Activated CD4-positive, alpha-beta T cell treated with anti-CD3 and anti-CD28 coated beads for 48 hours (primary cell): ENCODE data around the gene MAP2K3.

Experiments used
- DNase-seq: peaks from one replicate; pipeline ENCODE4 v3.0.0-alpha.2; 2020

MAP2K3 gene

DNA sequence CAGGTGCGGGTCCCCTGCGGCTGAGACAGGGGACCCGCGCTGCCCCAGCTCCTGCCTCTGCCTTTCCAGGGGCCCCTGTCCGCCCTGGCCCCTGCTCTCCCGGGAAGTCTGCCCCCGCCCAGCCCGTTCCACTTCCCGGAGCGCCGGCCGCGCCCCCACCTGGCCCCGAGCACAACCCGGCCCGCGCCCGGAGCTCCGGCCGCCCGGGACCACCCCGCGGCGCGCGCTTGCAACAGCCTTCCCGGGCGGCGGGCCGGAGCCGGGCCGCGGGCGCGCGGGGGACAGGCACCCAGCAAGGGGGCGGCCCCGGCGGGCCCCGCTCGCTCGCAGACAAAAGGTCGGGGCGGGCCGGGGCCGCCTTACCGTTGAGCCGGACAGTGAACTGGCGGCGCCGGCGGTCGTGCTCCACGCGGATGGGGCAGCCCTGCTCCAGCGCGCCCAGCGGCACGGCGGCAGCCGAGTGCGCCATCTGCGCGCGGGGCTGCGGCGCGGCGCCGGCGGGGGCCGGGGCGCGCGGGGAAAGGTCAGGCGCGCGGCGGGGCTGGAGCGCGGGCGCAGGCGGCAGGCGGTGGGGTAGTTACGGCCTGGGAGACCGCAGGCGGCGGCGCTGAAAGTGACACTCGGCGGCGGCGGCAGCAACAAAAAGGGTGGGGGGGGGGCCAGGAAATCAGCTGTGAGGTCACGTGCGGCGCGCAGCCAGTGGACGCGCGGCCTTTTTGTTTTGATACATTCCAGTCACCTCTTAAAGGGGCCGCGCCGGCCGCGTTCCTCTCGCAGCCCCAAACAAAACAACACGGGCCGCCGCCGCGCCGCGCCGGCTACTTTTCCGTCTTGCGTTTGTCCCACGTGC lies 31.5 kb upstream of the MAP2K3 start, which contains the start of gene NATD1:
Gene NATD1, minus strand, starts transcription at position 615 of the 850 bp plus-strand sequence. Its CDS starts 146 bp downstream, at position 469.
- peak; percentile 82 for DNase-seq

DNA sequence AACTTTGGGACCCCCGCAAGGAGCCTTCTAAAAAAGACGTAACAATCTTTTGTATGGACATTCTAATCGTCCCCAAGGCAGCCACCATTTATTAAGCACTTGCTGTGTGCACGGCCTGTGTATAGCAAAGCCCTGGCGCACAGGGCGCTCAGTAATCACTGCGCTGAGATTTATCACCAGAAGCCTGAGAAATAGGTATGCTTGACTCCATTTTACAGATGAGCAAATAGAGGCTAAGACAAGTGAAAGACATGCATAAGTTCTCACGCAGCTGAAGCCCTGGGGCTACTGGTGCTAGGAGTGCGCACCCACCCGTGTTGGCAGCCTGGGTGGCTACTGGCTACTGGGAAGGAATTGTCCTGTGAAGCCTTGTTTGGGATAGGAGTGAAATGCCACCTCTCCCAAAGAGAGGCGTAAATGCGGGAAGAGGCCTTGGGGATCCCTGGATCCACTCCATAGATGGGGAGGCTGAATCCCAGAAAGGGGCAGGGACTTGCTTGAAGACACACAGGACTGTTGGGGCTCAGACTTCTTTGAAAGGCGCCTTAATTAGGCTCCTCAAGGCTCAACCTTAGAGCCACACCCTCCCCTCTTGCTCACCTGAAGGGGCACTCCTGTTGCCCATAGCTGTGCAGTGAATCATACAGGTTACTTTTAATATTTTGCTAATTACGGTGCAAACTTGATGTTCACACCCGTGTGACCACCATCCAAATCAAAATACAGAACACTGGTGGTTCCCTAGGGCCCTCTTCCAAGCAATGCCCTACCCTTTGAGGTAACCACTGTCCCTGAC lies 30.7 kb upstream of the MAP2K3 start:
- no peak for DNase-seq

DNA sequence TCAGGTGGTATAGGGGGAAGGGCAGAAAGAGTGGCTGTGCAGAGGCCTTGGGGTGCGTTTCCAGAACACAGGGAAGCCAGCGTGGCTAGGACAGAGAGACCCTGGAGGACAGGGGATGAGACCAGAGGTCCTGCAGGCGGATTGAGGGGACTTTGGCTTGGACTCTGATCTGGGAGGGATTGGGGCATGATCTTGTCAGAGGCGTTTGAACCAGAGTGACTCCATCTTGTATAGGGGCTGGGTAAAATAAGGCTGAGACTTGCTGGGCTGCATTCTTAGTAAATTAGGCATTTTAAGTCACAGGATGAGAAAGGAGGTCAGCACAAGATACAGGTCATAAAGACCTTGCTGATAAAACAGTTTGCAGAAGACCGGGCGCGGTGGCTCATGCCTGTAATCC lies 25.9 kb upstream of the MAP2K3 start:
- DNase-seq: no peak

DNA sequence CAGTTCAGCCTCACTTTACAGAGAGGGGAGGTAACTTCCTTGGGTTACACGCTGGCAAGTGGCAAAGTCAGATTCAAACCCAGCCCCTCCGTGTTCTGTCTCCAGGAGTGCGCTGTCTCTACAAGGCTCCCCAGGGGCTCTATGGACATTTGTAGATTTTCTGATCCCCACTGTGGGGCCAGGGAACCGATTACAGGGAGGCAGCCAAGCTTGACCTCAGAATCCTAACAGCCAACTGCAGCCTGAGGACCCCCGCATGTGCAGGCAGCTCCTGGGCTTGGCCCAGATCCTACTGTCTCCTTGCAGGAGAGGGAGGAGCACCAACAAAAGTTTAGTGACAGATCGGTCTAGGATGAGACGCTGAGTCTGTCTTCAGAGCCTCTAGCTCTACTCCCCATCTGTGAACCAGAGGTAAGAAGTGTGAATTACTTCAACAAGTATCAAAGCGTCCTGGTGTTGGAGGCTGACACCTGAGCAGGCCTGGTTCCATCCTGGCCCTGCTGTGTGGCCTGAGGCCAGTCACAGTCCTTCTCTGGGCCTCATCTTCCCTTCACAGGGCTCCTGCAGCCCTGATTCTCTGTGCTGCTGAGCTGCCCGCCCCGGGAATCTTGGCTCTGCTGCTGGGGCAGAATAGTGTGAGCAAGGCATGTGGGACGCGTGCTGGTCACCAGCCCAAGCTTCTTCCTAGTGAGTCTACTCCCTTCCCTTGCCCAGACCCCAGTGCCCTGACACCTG lies 22.1 kb upstream of the MAP2K3 start:
- no peak for DNase-seq

DNA sequence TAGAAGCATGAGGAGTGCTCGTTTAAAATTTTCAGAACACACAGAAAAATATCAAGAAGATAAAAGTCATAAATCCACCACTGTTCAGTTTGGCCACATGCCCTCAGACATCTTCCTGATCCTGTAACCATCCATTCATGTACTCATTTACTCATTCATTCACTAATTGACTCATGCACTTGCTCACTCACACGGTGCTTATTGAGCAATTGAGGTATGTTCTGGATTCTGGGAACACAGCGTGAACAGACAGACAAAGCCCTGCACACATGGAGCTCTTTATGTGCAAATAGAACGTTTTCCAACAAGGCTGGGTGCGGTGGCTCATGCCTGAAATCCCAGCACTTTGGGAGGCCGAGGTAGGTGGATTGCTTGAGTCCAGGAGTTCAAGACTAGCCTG lies 21.1 kb upstream of the MAP2K3 start:
- no peak for DNase-seq

DNA sequence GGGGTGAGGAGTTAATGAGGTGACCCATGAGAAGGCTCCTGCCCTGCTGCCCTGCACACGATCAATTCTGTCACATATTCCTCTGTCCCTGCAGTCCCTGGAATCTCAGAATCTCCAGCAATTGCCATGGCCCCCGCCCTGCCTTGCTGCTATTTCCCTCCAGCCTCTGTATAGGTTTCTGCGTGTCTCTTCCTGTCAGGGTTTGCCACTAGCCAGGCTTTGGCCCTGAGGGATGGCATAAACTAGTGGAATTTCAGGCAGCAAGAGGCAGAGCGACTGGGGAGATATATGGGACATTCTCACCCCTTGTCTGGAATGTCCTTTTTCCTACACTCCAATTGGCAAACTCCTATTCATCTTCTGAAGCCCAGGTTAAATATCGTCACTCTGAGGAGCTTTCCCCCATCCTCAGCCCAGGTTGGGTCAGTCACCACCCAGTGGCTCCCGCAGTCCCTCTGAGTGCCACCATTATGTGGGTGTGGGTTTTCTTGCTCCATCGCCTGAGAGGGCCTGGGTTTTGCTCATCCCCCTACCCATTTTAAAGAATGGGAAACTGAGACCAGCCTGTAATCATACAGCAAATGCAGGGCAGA lies 15.8 kb upstream of the MAP2K3 start:
- DNase-seq: no peak

DNA sequence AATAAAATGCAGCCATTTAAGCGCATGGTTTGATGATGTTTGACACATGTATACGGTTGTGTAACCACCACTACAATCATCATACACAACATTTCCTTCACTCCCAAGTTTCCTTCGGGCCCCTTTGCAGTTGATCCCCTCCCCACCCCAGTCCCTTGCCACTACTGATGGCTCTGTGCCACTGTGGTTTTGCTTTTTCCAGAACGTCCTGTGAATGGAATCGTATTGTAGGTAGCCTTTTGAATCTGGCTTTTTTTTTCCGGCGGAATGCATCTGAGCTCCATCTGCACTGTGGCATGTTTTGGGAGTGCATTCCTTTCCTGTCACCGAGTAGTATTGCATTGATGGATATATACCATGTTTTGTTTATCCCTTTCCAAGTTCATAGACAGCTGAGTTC lies 15.1 kb upstream of the MAP2K3 start:
- DNase-seq: no peak

DNA sequence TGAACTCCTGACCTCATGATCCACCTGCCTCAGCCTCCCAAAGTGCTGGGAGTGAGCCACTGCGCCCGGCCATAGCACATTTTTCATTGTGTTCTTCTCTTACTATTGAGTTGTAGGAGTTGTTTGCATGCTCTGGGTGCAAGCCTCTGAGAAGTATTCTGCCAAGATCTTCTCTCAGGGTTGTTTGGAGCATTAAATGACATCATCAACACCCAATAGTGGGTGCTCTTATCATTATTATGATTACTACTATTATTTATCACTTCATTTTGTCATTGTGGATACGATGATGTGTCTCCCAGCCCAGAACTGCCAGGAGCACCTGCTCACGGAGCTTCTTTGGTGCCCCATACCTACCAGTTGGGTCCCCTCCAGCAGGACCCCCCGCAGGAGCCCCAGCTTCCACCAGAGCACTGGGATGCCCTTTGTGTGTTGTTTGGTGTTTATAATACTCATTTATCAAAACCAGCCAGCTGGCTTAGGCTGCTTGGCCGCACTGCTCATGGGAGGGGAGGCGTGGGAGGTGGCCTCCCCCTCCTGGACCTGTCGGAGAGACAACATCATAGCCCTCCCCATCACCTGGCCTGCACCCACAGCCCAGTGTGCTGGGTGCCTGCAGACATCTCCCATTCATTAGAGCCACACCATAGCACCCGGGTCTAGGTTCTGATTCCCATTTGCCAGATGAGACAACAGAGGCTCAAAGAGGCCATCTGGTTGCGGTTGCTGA lies 12.9 kb upstream of the MAP2K3 start:
- no peak for DNase-seq

DNA sequence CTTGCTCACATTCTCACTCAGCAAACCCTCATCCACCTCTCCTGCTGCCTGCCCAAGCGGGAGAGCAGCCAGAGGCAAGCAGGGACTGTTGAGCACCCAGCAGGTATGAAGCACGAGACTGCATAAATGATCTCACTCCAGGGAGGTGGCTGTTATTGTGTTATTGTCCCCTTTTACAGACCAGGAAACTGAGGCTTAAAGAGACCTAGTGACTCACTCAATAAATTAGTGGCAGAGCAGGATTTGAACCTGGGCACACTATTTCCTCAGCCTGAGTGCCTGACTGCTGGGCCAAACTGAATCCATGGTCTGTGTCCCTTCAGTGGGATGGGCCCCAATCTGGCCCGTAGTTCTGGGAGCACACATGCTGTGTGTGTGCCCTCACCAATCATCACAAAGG lies 12.3 kb upstream of the MAP2K3 start:
- DNase-seq: no peak

DNA sequence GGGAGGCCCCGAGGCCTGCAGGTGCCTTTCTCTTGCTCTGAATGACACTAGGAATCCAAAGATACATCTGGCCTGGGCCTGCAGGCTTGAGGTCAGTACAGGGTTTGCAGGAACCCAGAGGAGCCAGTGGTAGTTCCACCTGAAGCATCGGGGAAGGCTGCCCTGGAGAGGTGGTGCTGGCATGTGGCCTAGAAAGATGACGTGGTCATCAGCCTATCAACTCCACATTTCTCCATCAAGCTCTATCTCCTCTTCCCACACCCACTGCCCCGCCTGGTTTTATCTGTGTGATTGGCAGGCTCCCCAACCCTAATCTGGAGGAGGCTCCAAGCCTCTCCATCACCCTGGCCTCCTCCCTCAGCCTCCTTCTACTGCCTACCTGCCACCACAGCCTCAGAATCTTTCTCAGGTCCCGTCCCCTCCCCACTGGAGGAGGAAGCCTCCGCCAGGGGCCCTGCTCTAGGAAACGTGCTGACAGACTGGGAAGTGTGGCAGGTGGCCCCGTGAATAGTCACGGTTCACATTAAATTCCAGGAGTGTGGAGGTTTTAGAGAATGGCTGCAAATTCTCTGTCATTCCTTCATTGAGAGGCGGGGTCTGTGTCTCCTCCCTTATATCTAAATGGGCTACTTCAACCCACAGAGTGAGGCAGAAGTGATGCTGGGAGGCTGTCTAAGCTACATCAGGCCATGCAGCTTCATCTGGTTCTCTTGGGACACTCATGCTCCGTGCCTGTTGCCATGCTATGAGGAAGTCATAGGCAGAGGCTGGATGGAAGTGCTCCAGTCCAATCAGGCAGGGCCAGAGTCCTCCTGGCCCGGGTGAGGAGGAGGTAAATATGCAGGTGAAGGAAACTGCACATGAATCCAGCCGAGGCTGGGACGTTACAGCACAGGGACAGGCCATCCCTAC lies 11.4 kb upstream of the MAP2K3 start:
- DNase-seq: no peak

DNA sequence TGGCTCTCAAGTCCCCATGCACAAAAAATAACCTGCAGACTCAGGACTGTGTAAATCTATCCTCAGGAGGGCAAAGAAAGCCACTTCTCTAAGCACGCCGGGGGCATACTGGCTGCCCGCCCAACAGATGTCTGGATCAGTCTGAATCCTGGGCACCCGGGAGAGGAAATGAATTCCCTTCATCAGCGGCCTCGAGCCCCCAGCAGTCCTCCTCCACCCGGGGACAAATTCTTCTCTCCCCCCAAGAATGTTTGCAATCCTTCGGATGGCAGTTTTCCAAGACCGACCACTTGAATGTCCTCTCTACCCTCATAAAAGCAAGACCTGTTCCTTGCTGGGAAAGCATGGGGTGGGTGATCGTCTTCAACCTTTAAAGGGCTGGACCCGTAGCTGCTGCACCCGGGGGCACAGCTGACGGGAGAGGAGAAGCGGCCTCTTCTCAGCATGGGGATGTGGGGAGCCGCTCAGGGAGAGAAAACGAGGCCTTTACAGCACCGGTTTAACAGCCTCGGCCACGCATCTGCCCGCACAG lies 9.4 kb upstream of the MAP2K3 start:
- no peak for DNase-seq

DNA sequence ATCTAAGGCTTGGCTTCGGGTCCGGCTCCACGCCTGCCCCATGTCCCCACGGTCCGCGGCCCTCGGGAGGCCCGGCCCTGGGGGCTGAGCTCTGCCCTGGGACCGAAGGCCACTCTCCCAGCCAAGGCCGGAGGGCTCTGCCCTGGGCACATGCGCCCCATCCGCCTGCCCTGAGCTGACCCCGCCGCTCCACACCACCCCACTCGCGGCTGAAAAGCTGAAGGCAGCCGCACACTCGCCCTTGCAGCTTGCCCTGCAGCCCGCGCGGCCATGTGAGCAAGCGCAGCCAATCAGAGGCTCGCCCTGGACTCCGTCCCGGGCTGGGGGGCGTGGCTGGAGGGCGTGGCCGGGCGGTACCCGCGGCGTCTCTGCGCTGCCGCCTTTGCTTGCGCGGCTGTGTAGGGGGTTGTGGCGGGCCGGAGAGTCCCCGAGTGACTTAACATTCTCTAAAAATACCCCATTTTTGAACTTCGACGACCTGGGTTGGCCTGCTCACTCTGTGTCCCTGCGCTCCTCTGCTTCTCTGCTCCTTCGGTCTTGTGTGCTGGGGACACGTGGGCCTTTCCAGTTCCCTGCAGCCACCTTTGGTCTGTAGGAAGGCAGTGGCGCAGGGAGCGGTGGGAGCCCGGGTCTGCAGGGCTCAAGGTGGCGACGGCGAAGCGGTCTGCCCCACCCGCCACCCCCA lies 8.8 kb upstream of the MAP2K3 start:
- peak; percentile 97 for DNase-seq

DNA sequence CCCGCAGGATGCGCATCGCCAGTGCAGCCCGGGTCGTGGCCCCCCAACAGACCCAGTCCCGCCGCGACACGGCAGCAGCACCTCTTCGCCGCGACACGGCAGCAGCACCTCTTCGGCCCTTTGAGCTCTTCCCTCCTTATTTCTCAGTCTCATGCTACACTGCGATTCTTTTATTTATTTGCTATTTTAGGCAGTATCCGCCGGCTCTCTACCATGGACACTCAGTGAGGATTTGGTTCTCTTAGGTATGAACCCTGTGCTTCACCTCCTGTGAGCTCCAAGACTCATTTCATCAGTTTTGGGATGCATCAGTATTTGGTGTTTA lies 8.3 kb upstream of the MAP2K3 start:
- no peak for DNase-seq

DNA sequence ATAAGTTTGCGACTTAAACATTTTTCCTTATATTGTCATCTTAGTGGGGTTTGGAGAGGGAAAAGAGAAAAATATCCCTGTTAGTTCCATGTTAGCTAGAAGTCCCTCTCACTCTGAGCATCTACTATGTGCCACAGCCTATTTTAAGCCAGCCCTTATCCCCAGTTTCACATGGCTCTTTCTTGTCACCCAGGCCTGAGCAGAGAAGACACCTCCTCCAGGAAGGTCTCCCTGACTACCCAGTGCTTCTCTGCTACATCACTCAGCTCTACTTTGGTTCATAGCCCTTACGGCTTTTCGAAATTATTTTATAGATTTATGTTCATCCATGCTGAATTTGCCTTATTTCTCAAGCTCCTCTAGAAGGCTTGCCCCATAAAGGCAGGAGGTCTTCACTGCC lies 7.2 kb upstream of the MAP2K3 start:
- no peak for DNase-seq

DNA sequence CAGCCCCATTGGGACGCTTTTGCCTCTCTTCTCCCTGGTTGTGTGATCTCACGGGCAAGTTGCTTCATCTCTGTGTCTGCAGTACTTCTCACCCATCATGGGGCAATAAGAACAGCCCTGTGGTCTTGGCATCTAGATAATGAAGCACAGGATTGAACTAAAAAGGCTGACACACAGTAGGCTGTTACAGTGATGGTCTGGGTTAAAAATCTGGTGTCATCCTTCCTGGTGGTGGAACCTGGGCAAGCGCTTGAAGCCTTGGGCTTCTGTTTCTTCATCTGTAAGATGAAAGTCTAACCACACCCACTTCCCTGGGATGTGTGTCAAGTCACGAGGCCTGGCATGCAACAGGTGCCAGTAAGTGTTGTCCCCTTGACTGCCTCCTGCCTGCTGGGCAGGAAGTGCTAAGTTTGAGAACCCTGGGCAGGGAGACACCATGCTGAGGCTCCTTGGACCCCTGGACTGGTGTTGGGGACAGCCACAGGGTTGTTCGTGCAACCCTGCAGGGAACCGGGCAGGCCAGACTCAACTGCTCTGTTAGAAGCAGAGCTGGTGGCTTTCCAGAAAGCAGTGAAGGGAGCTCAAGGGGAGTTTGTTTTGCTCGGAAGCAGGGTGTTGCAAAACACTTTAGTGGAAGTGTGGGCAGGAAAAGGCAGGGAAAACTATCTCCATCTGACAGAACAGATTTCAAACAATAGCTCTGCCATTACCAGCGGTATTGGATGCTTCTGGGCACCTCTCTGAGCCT lies 5.9 kb upstream of the MAP2K3 start:
- DNase-seq: peak; percentile 52

DNA sequence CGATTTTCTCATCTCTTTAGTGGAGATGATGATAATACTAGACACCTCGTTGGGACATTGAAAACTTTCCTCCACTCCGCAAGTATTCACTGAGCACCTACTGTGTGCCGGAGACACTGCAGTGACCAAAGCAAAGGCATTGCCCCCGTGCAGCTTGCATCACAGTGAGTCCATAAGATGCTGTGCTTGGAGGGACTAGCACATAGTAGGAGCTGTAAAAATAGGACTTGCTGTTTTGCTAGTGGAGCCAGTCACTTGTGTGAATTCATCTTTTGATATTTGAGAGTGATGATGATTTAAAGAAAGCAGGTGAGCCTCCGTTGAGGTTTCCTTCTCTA lies 5.3 kb upstream of the MAP2K3 start:
- no peak for DNase-seq

DNA sequence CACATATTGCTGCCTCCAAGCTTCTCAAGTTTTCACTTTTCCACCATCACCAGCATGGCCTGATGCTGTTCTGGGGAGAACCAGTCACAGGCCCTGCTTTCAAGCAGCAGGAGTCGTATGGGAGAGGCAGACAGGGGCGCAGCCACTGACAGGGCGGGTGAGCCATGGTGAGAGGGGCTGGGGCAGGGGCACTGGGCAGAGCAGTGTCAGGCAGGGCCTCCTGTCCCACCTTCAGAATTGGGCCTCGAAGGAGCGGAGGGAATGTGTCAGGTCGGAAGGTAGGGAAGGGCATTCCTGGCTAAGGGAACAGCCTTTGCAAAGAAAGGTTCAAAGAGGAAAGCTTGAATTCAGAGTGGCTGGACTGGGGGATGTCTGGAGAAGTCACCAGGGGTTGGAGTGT lies 4.9 kb upstream of the MAP2K3 start:
- no peak for DNase-seq

DNA sequence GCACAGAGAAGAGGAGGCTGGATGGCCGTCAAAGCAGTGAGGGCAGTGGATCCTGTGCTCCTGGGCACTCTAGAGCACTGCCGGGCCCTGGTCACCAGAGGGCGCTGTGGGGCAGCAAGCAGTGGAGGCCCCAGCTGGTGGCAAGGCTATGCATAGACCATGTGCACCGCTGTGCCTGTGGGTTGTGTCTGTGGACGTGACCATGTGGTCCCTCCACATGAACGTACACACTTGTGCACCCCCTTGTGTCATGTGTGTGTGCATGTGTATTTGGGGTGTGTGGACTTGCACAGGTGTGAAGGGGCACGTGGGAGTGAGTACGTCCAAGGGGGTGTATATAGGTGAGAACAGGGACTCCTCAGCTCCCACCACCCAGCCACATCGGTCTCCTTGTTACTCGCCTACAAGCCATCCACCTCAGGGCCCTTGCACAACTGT lies 4.4 kb upstream of the MAP2K3 start:
- DNase-seq: peak; percentile 94

DNA sequence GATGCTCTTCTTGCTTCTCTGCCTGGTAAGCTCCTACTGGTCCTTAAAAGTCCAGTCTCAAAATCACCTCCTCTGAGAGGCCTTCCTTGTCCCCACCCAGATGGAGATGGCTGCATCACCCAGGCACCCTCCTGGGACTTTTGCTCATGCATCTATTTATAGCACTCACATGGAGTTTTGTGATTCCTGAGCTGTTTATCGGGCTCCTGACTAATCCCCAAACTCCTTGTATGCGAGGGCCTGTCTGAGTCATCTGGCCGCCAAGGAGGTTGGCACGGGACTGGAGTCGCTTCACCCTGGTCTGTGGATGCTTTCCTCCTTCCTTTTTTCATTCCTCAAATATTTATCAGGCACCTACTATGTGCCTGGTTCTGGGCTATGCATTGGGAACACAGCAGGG lies 2.3 kb upstream of the MAP2K3 start:
- DNase-seq: peak; percentile 24

DNA sequence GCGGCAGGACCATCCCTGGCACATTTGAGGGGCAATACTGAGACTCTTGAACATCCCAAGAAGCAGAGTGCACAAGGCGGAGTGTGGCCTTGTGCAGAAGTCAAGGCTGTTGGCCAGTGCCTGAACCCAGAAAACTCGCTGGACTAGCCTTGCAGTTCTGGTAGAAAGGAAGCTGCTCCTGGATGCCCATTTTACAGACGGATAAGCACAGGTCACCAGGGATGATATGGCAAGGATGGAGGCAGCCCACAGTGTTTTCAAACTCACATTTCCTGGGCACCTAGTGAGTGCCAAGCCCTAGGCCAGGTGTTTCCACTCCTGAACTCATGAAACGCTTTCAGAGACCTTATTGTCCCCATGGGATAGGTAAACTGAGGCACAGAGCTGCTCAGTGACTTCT lies 1.7 kb upstream of the MAP2K3 start:
- DNase-seq: no peak
